ENCODE data around the gene PP2D1. TPM values are rescaled to one million over a fixed set of nuclear protein-coding genes. Genes with fewer than 3 reads are reported as not detected.
"Not testable (repeated sequence)": the region's sequence is repeated elsewhere in the genome, so short reads cannot be mapped to it uniquely, and the experiment has no call there.

Gene PP2D1
- total RNA-seq, 1 donor from 2014 or later: not detected

DNA sequence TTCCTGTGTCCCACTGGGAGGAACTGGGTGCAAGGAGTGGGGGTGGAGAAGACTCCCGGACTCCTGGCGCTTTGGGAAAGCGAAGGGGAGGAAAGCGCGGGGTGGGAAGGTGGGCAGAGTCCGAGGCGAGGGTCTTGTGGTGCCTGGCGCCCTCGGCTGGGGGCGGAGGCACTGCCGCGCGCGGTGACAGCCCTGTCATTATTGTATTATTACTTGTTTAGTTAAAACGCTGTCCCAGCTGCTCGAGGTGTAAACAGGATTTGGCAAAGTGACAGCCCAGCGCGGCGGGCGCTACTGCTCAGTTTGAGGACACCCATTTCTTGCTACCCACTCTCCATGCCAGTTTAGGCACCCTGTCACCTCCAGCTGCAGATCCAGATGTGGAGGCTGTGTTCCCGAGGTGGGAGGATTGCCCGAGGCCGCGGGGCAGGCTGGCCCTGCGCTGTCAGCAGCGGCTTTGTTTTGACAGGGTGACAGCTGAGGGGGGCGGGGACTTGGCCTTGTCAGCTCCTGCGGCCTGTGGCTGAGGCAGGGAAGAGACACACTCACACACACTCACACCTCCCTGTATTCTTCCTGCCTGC, 29.2 kb upstream of the PP2D1 start:
- intact Hi-C loops (cut with micrococcal nuclease): loop anchor here (1.0 to 5.0 kb wide), 3 partner anchors 14 to 1619 kb away; no protein-coding TSS in a partner anchor

GRCh38 chr3:20040548-20041196, 28.6 kb upstream of the PP2D1 start:
- intact Hi-C loops (cut with micrococcal nuclease): loop anchor here (1.0 to 5.0 kb wide), 5 partner anchors 14 to 1618 kb away; partner anchors contain the start of gene SGO1

DNA sequence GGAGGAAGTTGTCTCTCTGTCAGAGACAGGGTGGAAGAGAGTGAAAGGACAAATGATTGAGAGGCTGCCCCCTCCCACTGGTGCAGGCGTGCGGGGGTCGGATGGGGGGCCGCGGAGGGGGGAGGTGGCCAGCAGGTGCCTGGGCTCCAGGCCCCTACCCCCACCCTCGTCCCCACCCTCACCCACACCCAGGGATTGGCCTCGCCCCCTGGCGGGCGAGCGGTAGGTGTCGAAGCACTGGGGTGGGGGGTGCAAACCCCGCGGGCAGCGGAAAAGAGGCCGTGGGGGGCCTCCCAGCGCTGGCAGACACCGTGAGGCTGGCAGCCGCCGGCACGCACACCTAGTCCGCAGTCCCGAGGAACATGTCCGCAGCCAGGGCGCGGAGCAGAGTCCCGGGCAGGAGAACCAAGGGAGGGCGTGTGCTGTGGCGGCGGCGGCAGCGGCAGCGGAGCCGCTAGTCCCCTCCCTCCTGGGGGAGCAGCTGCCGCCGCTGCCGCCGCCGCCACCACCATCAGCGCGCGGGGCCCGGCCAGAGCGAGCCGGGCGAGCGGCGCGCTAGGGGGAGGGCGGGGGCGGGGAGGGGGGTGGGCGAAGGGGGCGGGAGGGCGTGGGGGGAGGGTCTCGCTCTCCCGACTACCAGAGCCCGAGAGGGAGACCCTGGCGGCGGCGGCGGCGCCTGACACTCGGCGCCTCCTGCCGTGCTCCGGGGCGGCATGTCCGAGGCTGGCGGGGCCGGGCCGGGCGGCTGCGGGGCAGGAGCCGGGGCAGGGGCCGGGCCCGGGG, 27.9 kb upstream of the PP2D1 start, which contains the start of gene KAT2B:
KAT2B (plus strand) TSS at position 682 of the 783 bp plus-strand sequence; CDS start at position 714, 32 bp downstream.
- intact Hi-C loops (cut with micrococcal nuclease): loop anchor here (1.0 to 5.0 kb wide), 6 partner anchors 15 to 1618 kb away; partner anchors contain the start of genes RAB5A and SGO1

GRCh38 chr3:20039466-20039764, 27.4 kb upstream of the PP2D1 start:
- intact Hi-C loops (cut with micrococcal nuclease): loop anchor here (1.0 to 5.0 kb wide), 2 partner anchors 42 to 92 kb away; partner anchors contain the start of gene RAB5A

GRCh38 chr3:20038699-20039465, 26.8 kb upstream of the PP2D1 start:
- intact Hi-C loops (cut with micrococcal nuclease): loop anchor here (1.0 to 5.0 kb wide), 2 partner anchors 42 to 92 kb away; partner anchors contain the start of gene RAB5A

- intact Hi-C loops (cut with micrococcal nuclease): loop anchor here (5.0 kb wide), 1 partner anchor 40 kb away; no protein-coding TSS in a partner anchor
Observed at GRCh38 chr3:20037255-20037996, 25.4 kb upstream of the PP2D1 start.

GRCh38 chr3:20035019-20035418, 23.0 kb upstream of the PP2D1 start:
- intact Hi-C loops (cut with micrococcal nuclease): loop anchor here (5.0 kb wide), 1 partner anchor 38 kb away; no protein-coding TSS in a partner anchor

DNA sequence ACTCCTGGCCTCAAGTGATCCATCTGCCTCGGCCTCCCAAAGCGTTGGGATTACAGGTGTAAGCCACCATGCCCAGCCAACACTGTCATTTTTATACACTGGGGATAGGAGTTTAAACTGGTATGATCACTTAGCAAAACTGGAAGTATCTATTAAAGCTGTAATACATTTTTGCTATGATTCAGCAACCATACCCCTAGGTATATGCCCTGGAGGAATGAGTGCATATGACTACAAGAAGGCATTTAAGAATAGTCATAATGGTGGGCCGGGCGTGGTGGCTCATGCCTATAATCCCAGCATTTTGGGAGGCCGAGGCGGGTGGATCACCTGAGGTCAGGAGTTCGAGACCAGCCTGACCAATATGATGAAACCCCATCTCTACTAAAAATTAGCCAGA, 19.9 kb upstream of the PP2D1 start:
- intact Hi-C loops (cut with micrococcal nuclease): not testable (repeated sequence)

DNA sequence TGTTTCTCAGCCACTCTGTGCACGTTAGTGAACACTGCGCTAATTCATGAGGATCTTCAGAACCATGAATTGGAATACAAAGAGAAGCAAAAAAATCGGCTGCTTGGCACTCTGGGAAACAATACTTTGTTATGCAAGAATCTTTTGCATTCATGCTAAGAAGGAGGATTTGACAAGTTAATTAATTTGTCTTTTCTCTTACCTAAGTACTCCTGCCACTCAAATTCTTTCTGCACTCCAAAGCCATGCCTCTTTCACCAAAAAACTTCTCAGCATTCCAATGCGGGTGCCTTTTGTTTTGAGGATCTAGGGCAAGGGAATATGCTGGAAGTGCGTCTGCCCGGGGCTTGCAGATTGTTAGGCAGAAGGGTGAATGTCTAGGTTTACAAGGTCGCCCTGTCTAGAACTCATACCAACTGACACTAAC, 16.9 kb upstream of the PP2D1 start:
- intact Hi-C loops (cut with micrococcal nuclease): no loop called here

DNA sequence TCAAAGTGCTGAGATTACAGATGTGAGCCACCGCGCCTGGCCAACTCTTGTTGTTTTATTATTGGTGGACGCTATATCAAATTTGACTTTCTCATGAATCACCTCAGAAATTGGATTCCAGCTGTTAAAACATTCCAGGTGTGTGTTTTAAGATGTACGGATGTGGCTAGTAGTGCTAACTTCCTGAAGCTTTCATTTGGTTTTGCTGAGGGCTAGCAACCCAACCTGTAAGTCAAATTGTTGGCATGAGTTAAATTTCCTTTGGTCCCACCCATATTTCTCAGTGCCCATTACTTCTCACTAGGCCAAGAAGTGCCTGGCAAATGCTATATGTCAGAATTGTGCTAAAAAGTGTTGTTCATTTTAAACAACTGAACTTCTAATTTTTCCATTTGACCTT, 15.1 kb upstream of the PP2D1 start:
- intact Hi-C loops (cut with micrococcal nuclease): no loop called here

GRCh38 chr3:20023623-20024405, 11.8 kb upstream of the PP2D1 start:
- intact Hi-C loops (cut with micrococcal nuclease): no loop called here

DNA sequence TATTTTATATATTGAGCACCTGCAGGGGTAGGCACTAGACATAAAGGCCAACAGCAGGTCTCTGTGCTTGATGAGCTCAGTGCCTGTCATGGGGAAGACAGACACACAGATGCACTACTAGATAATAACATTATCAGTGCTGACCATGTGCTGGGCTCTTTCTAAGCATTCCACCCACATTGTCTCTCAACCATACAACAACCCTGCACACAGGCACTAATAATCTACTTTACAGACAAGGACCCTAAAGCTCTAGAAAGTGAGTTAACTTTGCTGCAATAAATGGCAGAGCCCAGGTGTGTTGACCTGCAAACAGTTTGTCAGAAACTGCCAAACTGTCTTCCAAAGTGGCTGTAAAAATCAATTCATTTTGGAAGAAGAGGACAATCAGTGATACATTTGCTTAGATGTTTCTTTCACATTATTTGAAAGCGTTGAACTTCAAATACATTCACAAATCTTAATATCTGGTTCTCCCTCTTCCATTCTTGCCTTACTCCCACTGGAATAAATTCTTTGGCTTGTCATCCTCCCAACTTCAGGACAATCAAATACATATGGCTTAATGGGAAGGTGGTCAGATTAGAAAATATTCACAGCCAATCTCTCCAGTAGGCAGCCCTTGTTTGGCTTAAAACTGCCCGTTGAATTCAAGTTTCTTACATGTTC, 11.0 kb upstream of the PP2D1 start:
- intact Hi-C loops (cut with micrococcal nuclease): no loop called here

- intact Hi-C loops (cut with micrococcal nuclease): not testable (repeated sequence)
Observed at GRCh38 chr3:20016076-20016475, 4.0 kb upstream of the PP2D1 start.

- intact Hi-C loops (cut with micrococcal nuclease): no loop called here
Observed at GRCh38 chr3:20015525-20015924, 3.5 kb upstream of the PP2D1 start.

DNA sequence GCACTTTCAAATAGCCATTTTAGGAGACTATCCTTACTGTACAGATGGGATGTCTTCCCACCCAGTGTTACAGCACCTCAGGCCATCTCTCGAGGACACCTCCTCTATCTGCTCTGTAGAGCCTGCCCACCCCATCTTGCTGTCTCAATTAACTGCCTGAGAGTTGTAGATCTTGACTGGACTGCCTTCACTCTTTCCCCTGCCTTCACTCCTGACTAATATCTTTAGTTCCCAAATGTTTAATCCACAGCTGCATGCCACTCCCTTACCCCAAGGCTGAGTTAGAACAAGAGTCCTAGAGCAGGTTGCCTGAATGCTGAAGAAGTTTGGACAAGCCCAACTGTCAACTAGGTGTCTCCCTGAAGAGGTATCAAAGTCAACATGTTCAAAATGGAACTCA, 1.3 kb upstream of the PP2D1 start:
- intact Hi-C loops (cut with micrococcal nuclease): no loop called here

- intact Hi-C loops (cut with micrococcal nuclease): no loop called here
Observed at GRCh38 chr3:20008646-20009045, 3.4 kb downstream of the PP2D1 start.

DNA sequence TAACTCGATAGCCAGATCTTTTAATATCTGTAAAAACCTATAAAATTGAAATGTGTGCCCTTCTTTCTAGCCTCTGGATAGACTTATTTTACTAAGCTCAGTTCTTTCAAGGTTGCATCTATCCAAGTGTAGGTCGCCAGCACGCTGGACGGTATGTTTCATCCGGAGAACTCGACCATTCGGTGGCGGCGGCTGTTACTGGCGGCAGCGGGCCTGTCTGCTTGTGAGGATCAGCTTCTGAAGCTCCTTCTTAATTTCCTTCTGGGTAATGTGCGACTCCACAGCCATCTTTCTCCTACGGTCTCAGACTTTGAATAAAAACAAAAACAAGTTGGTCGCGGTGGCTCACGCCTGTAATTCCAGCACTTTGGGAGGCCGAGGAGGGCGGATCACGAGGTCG, 4.1 kb downstream of the PP2D1 start:
- intact Hi-C loops (cut with micrococcal nuclease): no loop called here

- intact Hi-C loops (cut with micrococcal nuclease): no loop called here
Observed at GRCh38 chr3:20001932-20002331, 10.1 kb downstream of the PP2D1 start.

DNA sequence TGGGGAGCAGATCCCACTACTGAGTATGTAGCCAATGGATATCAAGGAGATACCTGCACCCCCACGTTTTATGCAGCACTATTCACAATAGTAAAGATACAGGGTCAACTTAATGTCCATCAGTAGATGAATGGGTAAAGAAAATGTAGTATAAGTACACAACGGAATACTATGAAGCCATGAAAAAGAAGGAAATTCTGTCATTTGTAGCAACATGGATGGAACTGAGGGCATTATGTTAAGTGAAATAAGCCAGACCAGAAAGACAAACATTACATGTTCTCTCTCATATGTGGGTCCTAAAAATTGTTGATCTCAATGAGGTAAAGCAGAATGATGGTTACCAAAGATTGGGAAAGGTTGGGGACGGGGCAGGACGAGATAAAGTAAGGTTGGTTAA, 14.6 kb downstream of the PP2D1 start:
- intact Hi-C loops (cut with micrococcal nuclease): loop anchor here (5.0 kb wide), 1 partner anchor 40 kb away; no protein-coding TSS in a partner anchor

Data from T-helper 2 cell treated with Interferon-gamma antibody and Interleukin-4, amounts not matched to agents 100 ng/mL and 5 ng/mL, for 36 hours (primary cell).